Stimulated activated CD4-positive, alpha-beta T cell treated with anti-CD3 and anti-CD28 coated beads, Interleukin-2, amount 100 ng/mL, for 48 hours (primary cell): Measurements from ENCODE around the gene MMP28.
"Not testable (repeated sequence)": the region's sequence is repeated elsewhere in the genome, so short reads cannot be mapped to it uniquely, and the experiment has no call there.

ENCODE experiments used
- DNase-seq, 2 donors: peaks; one replicate each; pipeline ENCODE4 v3.0.0-alpha.2; 2020

MMP28 gene

GRCh38 chr17:35765086-35765710 lies 30.2 kb downstream of the MMP28 start:
- no peak for DNase-seq

- peak; percentile 87 to 90 for DNase-seq
Measured at GRCh38 chr17:35764123-35764991, 31.1 kb downstream of the MMP28 start.

- no peak for DNase-seq
Measured at GRCh38 chr17:35763767-35764122, 31.7 kb downstream of the MMP28 start.

- DNase-seq, result no peak
Measured at GRCh38 chr17:35761601-35762000, 33.8 kb downstream of the MMP28 start.

- DNase-seq, result no peak
Measured at GRCh38 chr17:35760587-35760986, 34.9 kb downstream of the MMP28 start, which contains the start of gene C17orf50. TSS of gene C17orf50 (plus strand) at chr17:35760887. CDS start at chr17:35760942, 55 bp downstream.

- DNase-seq, result no peak
Measured at GRCh38 chr17:35757243-35757642, 38.2 kb downstream of the MMP28 start.

GRCh38 chr17:35752945-35753764 lies 42.3 kb downstream of the MMP28 start, which contains the start of gene GAS2L2:
TSS of gene GAS2L2 (minus strand) at chr17:35753239. CDS start at chr17:35752850, 389 bp downstream.
- DNase-seq, result no peak

- no peak for DNase-seq
Measured at GRCh38 chr17:35752471-35752870, 43.0 kb downstream of the MMP28 start.

- DNase-seq, result not testable (repeated sequence)
Measured at GRCh38 chr17:35751541-35751940, 43.9 kb downstream of the MMP28 start.

- DNase-seq, result no peak
Measured at GRCh38 chr17:35750526-35751395, 44.7 kb downstream of the MMP28 start.

- no peak for DNase-seq
Measured at GRCh38 chr17:35749560-35750412, 45.7 kb downstream of the MMP28 start.

GRCh38 chr17:35748979-35749378 lies 46.5 kb downstream of the MMP28 start:
- DNase-seq, result no peak

- no peak for DNase-seq
Measured at GRCh38 chr17:35748341-35748841, 47.0 kb downstream of the MMP28 start.

- DNase-seq, result peak; percentile 80 to 81
Measured at GRCh38 chr17:35747540-35748017, 47.9 kb downstream of the MMP28 start.

- no peak for DNase-seq
Measured at GRCh38 chr17:35745749-35746320, 49.6 kb downstream of the MMP28 start.

- no peak for DNase-seq
Measured at GRCh38 chr17:35745246-35745645, 50.2 kb downstream of the MMP28 start.

GRCh38 chr17:35744830-35745229 lies 50.6 kb downstream of the MMP28 start:
- DNase-seq, result no peak

- no peak for DNase-seq
Measured at GRCh38 chr17:35743626-35744328, 51.7 kb downstream of the MMP28 start.

- no peak for DNase-seq
Measured at GRCh38 chr17:35742896-35743477, 52.5 kb downstream of the MMP28 start.
